Left lung (tissue), 10 donors: ENCODE measurements around the gene FILIP1L. TPM values are rescaled to one million over a fixed set of nuclear protein-coding genes. Genes with fewer than 3 reads are reported as not detected.

Experiments
- ATAC-seq: fragments of 200-7000 bp; cut with Tn5 transposase; one replicate; pipeline ENCODE4 v1.9.1; 2020; ENCODE audit warnings: moderate library complexity
- DNase-seq, 4 donors: peaks; one replicate each; pipeline ENCODE4 v3.0.0-alpha.2; 2013 to 2020
- H3K27ac ChIP-seq, 2 donors: fragments of 200-600 bp; sonication (generic) in 1 of 2; one replicate each; pipeline versions ENCODE4 v1.5.0 to v1.8.0; 2020 to 2021
- H3K27me3 ChIP-seq, 2 donors: fragments of 200-600 bp; sonication (generic) in 1 of 2; one replicate each; pipeline versions ENCODE4 v1.5.0 to v1.8.0; 2020 to 2021
- H3K36me3 ChIP-seq, 2 donors: fragments of 200-600 bp; sonication (generic) in 1 of 2; one replicate each; pipeline versions ENCODE4 v1.5.0 to v1.8.0; 2020 to 2021
- H3K4me1 ChIP-seq, 2 donors: fragments of 200-600 bp; one replicate each; pipeline ENCODE4 v1.8.0; 2021
- H3K4me3 ChIP-seq, 2 donors: fragments of 200-600 bp; sonication (generic) in 1 of 2; one replicate each; pipeline versions ENCODE4 v1.5.0 to v1.8.0; 2020 to 2021; ENCODE audit warnings: mild to moderate bottlenecking in 1 of 2
- H3K9me3 ChIP-seq, 2 donors: fragments of 200-600 bp; sonication (generic) in 1 of 2; one replicate each; pipeline versions ENCODE4 v1.5.0 to v1.8.0; 2020 to 2021
- CTCF ChIP-seq, 2 donors: fragments of 200-600 bp; sonication (generic) in 1 of 2; IDR thresholded peaks; one replicate each; pipeline versions ENCODE4 v1.5.0 to v1.8.0; 2021; ENCODE audit warnings: antibody characterized with exemption in 2 of 2
- intact Hi-C, 2 donors: fragments of 100-400 bp; cut with DNase I; formaldehyde crosslinking; loops; one replicate each; pipeline versions ENCODE4 v1.11.2 to v1.14.2; 2022
- polyA plus RNA-seq, 6 donors: library from polyadenylated mRNA; unstranded; fragments of 120-200 nt; gene quantifications; one replicate each; pipeline ENCODE4 v1.2.1, GENCODE V29; 2013; ENCODE audit not compliant: insufficient read length in 6 of 6
- total RNA-seq, 2 donors: library from RNA; stranded (reverse); fragmentation: NEBNext Ultra II Directional; extraction: Animal tissue kit (Norgen Biotek cat#: 25700); gene quantifications; one replicate each; pipeline ENCODE4 v1.2.1, GENCODE V29; 2021
- donor health status: DM: no; HTN: yes; CAD: no.
- donor health status: DM: no; HTN: no; CAD: no.

Gene FILIP1L
- total and polyA plus RNA-seq, 8 donors = 10.6 to 68.9 (median 14.8) TPM

- DNase-seq = no peak
- TF ChIP-seq CTCF (IDR thresholded peaks at IDR 0.05) = no peak
- intact Hi-C loops = no loop called here
- H3K36me3 ChIP-seq = no peaks in the 10 kb centered on the region
- ATAC-seq = no peak
- H3K4me1 ChIP-seq = no peaks in the 10 kb centered on the region
- H3K27ac ChIP-seq = no peak overlapping the region
- H3K4me3 ChIP-seq = no peak overlapping the region
- no peaks in the 10 kb centered on the region for H3K27me3 ChIP-seq
- no peaks in the 10 kb centered on the region for H3K9me3 ChIP-seq
Measured at GRCh38 chr3:100128565-100128964, 14.3 kb upstream of the FILIP1L start.

- TF ChIP-seq CTCF (IDR thresholded peaks at IDR 0.05) = no peak
- Histone ChIP-seq H3K27me3 (no peaks in the 10 kb centered on the region), H3K4me1 (no peaks in the 10 kb centered on the region), H3K27ac (no peak overlapping the region), H3K9me3 (no peaks in the 10 kb centered on the region), H3K4me3 (no peak overlapping the region), H3K36me3 (no peaks in the 10 kb centered on the region)
- intact Hi-C loops = no loop called here
- no peak for DNase-seq
- ATAC-seq = no peak
Measured at GRCh38 chr3:100127792-100128191, 13.5 kb upstream of the FILIP1L start.

DNA sequence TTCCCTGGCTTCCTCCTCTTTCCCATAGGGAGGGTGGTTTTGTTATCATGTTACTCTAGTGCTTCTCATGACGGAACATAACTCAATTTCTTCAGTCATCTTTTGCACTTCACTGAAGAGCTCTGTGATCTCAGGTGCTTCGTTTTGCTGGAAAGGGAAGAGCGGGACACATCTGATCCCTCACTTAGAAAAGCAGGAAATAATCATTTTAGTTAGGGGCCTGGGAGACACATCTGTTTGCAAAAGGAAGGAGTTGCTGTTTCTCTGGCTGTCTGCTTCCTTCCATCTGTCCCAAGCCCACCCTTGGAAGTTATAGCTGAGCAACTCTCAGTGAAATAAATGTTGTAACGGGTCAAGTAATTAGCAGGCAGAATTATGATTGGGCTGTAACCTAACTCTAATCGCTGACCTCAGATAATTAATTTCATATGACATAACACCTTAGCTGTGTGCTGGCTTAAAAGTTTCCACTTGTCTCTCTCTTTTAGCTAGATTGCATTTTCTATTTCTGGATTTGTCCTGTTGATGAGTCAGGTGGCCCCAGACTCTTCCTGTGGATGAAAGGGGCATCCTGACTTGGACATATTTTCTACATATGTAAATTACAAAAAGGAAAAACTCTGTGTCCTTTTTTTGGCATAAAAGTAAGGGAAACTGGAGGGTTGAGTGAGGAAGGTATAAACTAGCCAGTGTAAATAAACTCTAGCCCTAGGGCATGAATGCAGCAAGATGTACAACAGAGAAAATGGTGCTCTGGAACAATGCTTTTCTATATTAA, 11.0 kb upstream of the FILIP1L start:
- Histone ChIP-seq H3K9me3 (no peaks in the 10 kb centered on the region), H3K4me1 (no peaks in the 10 kb centered on the region), H3K4me3 (no peak overlapping the region), H3K36me3 (no peaks in the 10 kb centered on the region), H3K27me3 (no peaks in the 10 kb centered on the region), H3K27ac (no peak overlapping the region)
- DNase-seq (no peak), ATAC-seq (no peak)
- intact Hi-C loops = no loop called here
- no peak for TF ChIP-seq CTCF (IDR thresholded peaks at IDR 0.05)

GRCh38 chr3:100124201-100124761, 10.0 kb upstream of the FILIP1L start:
- no peaks in the 10 kb centered on the region for H3K9me3 ChIP-seq
- H3K27ac ChIP-seq = no peak overlapping the region
- intact Hi-C loops = no loop called here
- DNase-seq = no peak
- no peak overlapping the region for H3K4me3 ChIP-seq
- H3K36me3 ChIP-seq = no peaks in the 10 kb centered on the region
- TF ChIP-seq CTCF (IDR thresholded peaks at IDR 0.05) = no peak
- H3K4me1 ChIP-seq = no peaks in the 10 kb centered on the region
- no peaks in the 10 kb centered on the region for H3K27me3 ChIP-seq
- ATAC-seq = no peak

DNA sequence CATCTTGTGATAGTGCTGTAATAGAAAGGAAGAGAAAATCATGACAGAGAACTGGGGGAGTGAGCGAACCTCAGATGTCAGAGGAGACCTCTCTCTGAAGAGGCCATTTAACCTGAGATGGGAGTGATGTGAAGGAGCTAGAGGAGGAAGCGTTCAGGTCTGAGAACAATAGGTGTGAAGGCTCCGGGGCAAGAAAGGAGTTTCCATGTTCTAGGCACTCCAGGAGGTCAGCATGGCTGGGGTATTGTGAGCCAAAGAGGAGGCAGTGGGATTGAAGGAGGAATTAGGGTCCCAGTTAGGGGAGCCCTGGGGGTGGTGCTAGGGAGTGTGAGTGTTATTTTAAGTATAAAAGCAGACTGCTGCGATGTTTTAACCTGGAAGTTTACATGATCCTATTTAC, 8.8 kb upstream of the FILIP1L start:
- Histone ChIP-seq H3K9me3 (no peaks in the 10 kb centered on the region), H3K36me3 (no peaks in the 10 kb centered on the region), H3K27ac (no peak overlapping the region), H3K27me3 (no peaks in the 10 kb centered on the region), H3K4me3 (no peak overlapping the region), H3K4me1 (no peaks in the 10 kb centered on the region)
- intact Hi-C loops = no loop called here
- ATAC-seq = no peak
- no peak for DNase-seq
- TF ChIP-seq CTCF (IDR thresholded peaks at IDR 0.05) = no peak
